HEK293 (cell line): ENCODE data around the gene SYTL1.

Source experiments
- CTCF ChIA-PET: fragments of 350-600 bp; formaldehyde crosslinking; extraction: SDS; loops from one replicate; lab custom pipeline; 2021; ENCODE audit warnings: antibody characterized with exemption; lab: Yijun Ruan, JAX
- POLR2A ChIA-PET: fragments of 300-600 bp; formaldehyde crosslinking; extraction: SDS; loops from one replicate; lab custom pipeline; 2020; ENCODE audit warnings: antibody characterized with exemption, inconsistent platforms; lab: Yijun Ruan, JAX
- H3K27ac ChIP-seq: fragments of 200-500 bp; sonication (Bioruptor generic); 2 replicates; pipeline ENCODE4 v1.5.1; 2014; ENCODE audit warnings: low read depth, low read length, control low read depth, inconsistent platforms; ENCODE audit errors: extremely low read depth
- H3K36me3 ChIP-seq, 2 experiments: fragments of 200-500 bp in 1 of 2; sonication (Bioruptor generic) in 1 of 2; 1 replicate in 1 of 2; 2 replicates in 1 of 2; pipeline ENCODE4 v1.5.1; 2014 to 2017; ENCODE audit warnings: inconsistent platforms in 2 of 2, low read length in 2 of 2; ENCODE audit not compliant: control insufficient read depth in 2 of 2, insufficient read depth in 1 of 2
- H3K4me1 ChIP-seq: fragments of 200-500 bp; sonication (Bioruptor generic); 2 replicates; pipeline ENCODE4 v1.5.1; 2014; ENCODE audit warnings: mild to moderate bottlenecking, low read length, inconsistent platforms; ENCODE audit not compliant: control insufficient read depth, insufficient read depth
- H3K4me3 ChIP-seq: 2 replicates; pipeline ENCODE4 v1.5.1; 2011; ENCODE audit warnings: low read depth, mild to moderate bottlenecking, control low read depth, low read length, moderate library complexity
- H3K9me3 ChIP-seq: fragments of 200-500 bp; sonication (Bioruptor generic); 2 replicates; pipeline ENCODE4 v1.5.1; 2014; ENCODE audit warnings: low read depth, low read length, inconsistent platforms; ENCODE audit not compliant: control insufficient read depth, insufficient read depth
- GLIS1 ChIP-seq: fragments of 450-650 bp; formaldehyde crosslinking; IDR thresholded peaks from 2 replicates; pipeline ENCODE4 v1.5.1; 2016; ENCODE audit warnings: missing biosample characterization, missing genetic modification characterization
- SCRT1 ChIP-seq: fragments of 450-650 bp; formaldehyde crosslinking; IDR thresholded peaks from 2 replicates; pipeline ENCODE4 v1.5.1; 2016; ENCODE audit warnings: missing biosample characterization, missing genetic modification characterization, borderline replicate concordance
- SCRT2 ChIP-seq: fragments of 450-650 bp; formaldehyde crosslinking; IDR thresholded peaks from 2 replicates; pipeline ENCODE4 v1.5.1; 2016; ENCODE audit warnings: missing biosample characterization, missing genetic modification characterization
- YY1 ChIP-seq: fragments of 450-650 bp; formaldehyde crosslinking; IDR thresholded peaks from 2 replicates; pipeline ENCODE4 v1.5.1; 2018; ENCODE audit warnings: missing biosample characterization, missing genetic modification characterization
- ZBTB48 ChIP-seq: fragments of 450-650 bp; formaldehyde crosslinking; IDR thresholded peaks from 2 replicates; pipeline ENCODE4 v1.5.1; 2016; ENCODE audit warnings: missing biosample characterization, missing genetic modification characterization
- ZNF133 ChIP-seq: fragments of 450-650 bp; formaldehyde crosslinking; IDR thresholded peaks from 2 replicates; pipeline ENCODE4 v1.5.1; 2016; ENCODE audit warnings: missing biosample characterization, missing genetic modification characterization
- ZNF341 ChIP-seq: fragments of 450-650 bp; formaldehyde crosslinking; IDR thresholded peaks from 2 replicates; pipeline ENCODE4; 2016; ENCODE audit warnings: low read depth, missing biosample characterization, missing genetic modification characterization
- ZNF473 ChIP-seq: fragments of 450-650 bp; formaldehyde crosslinking; IDR thresholded peaks from 2 replicates; pipeline ENCODE4 v1.5.1; 2017; ENCODE audit warnings: missing biosample characterization, missing genetic modification characterization
- ZNF529 ChIP-seq: fragments of 450-650 bp; formaldehyde crosslinking; IDR thresholded peaks from 2 replicates; pipeline ENCODE4 v1.5.1; 2017; ENCODE audit warnings: missing genetic modification characterization, missing biosample characterization; ENCODE audit not compliant: insufficient replicate concordance
- ZNF660 ChIP-seq: fragments of 450-650 bp; IDR thresholded peaks from 2 replicates; pipeline ENCODE4 v1.5.1; 2018; ENCODE audit warnings: missing biosample characterization, mild to moderate bottlenecking, missing genetic modification characterization
- ZNF701 ChIP-seq: fragments of 450-650 bp; formaldehyde crosslinking; IDR thresholded peaks from 2 replicates; pipeline ENCODE4 v1.5.1; 2016; ENCODE audit warnings: missing biosample characterization, missing genetic modification characterization
- ZNF76 ChIP-seq: fragments of 450-650 bp; formaldehyde crosslinking; IDR thresholded peaks from 2 replicates; pipeline ENCODE4; 2016; ENCODE audit warnings: low read depth, missing biosample characterization, missing genetic modification characterization, borderline replicate concordance
- TF ChIP-seq, protein P1 (sequence below): fragments of 450-650 bp; formaldehyde crosslinking; IDR thresholded peaks from 2 replicates; pipeline ENCODE4 v1.5.1; 2016; ENCODE audit warnings: missing biosample characterization, missing genetic modification characterization
- TF ChIP-seq, protein P2 (sequence below): fragments of 450-650 bp; formaldehyde crosslinking; IDR thresholded peaks from 2 replicates; pipeline ENCODE4 v1.5.1; 2016; ENCODE audit warnings: missing biosample characterization, missing genetic modification characterization
- TF ChIP-seq, protein P3 (sequence below): fragments of 450-650 bp; formaldehyde crosslinking; IDR thresholded peaks from 2 replicates; pipeline ENCODE4 v1.5.1; 2016; ENCODE audit warnings: missing biosample characterization, missing genetic modification characterization
- TF ChIP-seq, protein P4 (sequence below): fragments of 450-650 bp; formaldehyde crosslinking; IDR thresholded peaks from 2 replicates; pipeline ENCODE4 v1.5.1; 2016; ENCODE audit warnings: missing biosample characterization, missing genetic modification characterization

Gene SYTL1

DNA sequence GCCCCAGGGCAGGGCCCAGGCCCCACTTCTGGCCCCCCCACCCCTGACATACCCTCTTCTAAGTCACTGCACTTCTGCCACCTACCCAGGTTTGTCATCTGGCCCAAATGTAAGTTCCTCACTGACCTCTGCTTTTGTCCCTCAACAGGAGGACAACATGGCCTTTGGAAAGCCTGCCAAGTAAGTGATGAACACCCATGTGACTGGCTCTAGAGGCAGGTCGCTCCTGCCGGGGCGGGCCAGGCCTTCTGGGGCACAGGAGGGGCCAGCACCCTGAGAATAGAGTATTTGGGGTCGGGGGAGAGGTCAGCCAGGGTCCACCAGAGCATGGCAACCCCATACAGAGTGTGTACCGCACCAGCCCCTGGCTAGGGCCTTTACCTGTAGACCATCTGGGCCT, 9.9 kb upstream of the SYTL1 start:
- Histone ChIP-seq H3K27ac (no peak overlapping the region), H3K4me3 (no peak overlapping the region), H3K4me1 (no peaks in the 10 kb centered on the region), H3K36me3 (peaks cover 9 to 91% of the 10 kb centered on the region in 2 experiments; a peak in 2 of 3 replicates), H3K9me3 (no peaks in the 10 kb centered on the region)
- POLR2A ChIA-PET: interaction anchor here (1.2 to 1.4 kb wide), 2 partner anchors 9 to 34 kb away, joined by 3 to 8 read pairs; no protein-coding TSS in a partner anchor
- CTCF ChIA-PET: interaction anchor here (0.5 to 4.0 kb wide), 29 partner anchors 8 to 396 kb away, joined by 3 to 39 read pairs (median 7); partner anchors contain the start of genes CD164L2, FCN3, MAP3K6 and SYTL1
- TF ChIP-seq YY1 (tag by site-specific recombination) (no peak), ZNF701 (tag by site-specific recombination) (no peak), ZNF529 (tag by site-specific recombination) (no peak), ZNF133 (tag by site-specific recombination) (no peak), ZNF76 (tag by site-specific recombination) (no peak), ZBTB48 (no peak)
- TF ChIP-seq, protein P1, sequence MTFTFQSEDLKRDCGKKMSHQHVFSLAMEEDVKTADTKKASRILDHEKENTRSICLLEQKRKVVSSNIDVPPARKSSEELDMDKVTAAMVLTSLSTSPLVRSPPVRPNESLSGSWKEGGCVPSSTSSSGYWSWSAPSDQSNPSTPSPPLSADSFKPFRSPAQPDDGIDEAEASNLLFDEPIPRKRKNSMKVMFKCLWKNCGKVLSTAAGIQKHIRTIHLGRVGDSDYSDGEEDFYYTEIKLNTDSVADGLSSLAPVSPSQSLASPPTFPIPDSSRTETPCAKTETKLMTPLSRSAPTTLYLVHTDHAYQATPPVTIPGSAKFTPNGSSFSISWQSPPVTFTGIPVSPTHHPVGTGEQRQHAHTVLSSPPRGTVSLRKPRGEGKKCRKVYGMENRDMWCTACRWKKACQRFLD: no peak

DNA sequence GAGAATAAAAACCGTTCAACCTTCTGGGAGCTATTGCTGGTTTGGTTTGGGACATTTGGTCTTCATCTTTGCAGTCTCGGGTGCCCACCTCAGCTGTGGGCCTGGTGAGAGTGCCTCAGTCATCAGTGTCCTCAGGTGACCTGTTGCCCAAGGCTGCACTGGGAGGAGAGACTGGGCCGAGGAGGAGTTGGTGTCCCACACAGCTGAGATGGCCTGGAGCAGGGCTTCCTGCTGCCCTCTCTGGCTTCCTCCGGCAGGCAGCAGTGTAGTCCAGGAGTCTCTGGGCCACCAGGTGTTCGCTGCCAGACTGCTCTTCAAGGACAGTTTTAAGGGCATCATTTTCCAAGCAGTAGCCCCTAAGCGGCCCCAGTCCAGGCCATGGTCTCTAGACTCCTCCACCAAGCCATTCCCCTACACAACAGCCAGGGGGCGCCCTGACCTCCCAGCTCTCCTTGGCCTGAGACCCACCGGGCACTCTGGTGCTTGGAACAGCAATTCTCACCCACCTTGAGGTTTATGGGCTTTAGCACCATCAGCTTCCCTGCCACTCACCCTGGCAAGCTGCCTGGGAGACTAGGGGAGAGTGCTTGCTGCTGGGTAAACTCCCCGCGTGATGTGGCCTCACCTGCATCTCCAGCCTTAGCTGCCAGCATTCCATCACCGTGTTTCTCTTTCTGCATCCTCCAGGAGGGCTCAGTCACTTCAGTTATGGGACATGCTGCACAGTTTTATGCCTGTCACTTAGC, 9.1 kb upstream of the SYTL1 start:
- TF ChIP-seq GLIS1 (tag by site-specific recombination): peak; percentile 24; the same call in 1 of the 2 replicates
- peak; percentile 66 for TF ChIP-seq ZNF341
- peak; percentile 69; the same call in 1 of the 2 replicates for TF ChIP-seq SCRT1 (tag by site-specific recombination)
- TF ChIP-seq, protein P2, sequence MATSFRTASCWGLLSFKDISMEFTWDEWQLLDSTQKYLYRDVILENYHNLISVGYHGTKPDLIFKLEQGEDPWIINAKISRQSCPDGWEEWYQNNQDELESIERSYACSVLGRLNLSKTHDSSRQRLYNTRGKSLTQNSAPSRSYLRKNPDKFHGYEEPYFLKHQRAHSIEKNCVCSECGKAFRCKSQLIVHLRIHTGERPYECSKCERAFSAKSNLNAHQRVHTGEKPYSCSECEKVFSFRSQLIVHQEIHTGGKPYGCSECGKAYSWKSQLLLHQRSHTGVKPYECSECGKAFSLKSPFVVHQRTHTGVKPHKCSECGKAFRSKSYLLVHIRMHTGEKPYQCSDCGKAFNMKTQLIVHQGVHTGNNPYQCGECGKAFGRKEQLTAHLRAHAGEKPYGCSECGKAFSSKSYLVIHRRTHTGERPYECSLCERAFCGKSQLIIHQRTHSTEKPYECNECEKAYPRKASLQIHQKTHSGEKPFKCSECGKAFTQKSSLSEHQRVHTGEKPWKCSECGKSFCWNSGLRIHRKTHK (tag by site-specific recombination): no peak
- TF ChIP-seq, protein P3, sequence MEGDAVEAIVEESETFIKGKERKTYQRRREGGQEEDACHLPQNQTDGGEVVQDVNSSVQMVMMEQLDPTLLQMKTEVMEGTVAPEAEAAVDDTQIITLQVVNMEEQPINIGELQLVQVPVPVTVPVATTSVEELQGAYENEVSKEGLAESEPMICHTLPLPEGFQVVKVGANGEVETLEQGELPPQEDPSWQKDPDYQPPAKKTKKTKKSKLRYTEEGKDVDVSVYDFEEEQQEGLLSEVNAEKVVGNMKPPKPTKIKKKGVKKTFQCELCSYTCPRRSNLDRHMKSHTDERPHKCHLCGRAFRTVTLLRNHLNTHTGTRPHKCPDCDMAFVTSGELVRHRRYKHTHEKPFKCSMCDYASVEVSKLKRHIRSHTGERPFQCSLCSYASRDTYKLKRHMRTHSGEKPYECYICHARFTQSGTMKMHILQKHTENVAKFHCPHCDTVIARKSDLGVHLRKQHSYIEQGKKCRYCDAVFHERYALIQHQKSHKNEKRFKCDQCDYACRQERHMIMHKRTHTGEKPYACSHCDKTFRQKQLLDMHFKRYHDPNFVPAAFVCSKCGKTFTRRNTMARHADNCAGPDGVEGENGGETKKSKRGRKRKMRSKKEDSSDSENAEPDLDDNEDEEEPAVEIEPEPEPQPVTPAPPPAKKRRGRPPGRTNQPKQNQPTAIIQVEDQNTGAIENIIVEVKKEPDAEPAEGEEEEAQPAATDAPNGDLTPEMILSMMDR: peak; percentile 79
- peak; percentile 36; the same call in 1 of the 2 replicates for TF ChIP-seq ZBTB48
- TF ChIP-seq ZNF473 (tag by site-specific recombination): no peak
- TF ChIP-seq ZNF660 (tag by site-specific recombination): no peak
- TF ChIP-seq SCRT2 (tag by site-specific recombination): peak; percentile 91
- TF ChIP-seq, protein P4, sequence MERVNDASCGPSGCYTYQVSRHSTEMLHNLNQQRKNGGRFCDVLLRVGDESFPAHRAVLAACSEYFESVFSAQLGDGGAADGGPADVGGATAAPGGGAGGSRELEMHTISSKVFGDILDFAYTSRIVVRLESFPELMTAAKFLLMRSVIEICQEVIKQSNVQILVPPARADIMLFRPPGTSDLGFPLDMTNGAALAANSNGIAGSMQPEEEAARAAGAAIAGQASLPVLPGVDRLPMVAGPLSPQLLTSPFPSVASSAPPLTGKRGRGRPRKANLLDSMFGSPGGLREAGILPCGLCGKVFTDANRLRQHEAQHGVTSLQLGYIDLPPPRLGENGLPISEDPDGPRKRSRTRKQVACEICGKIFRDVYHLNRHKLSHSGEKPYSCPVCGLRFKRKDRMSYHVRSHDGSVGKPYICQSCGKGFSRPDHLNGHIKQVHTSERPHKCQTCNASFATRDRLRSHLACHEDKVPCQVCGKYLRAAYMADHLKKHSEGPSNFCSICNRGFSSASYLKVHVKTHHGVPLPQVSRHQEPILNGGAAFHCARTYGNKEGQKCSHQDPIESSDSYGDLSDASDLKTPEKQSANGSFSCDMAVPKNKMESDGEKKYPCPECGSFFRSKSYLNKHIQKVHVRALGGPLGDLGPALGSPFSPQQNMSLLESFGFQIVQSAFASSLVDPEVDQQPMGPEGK: peak; percentile 21; the same call in 1 of the 2 replicates
- Histone ChIP-seq H3K9me3 (no peaks in the 10 kb centered on the region), H3K4me1 (no peaks in the 10 kb centered on the region), H3K36me3 (peaks cover 6 to 87% of the 10 kb centered on the region in 2 experiments; a peak in 2 of 3 replicates), H3K27ac (no peak overlapping the region), H3K4me3 (no peak overlapping the region)
- CTCF ChIA-PET: interaction anchor here (0.5 to 4.0 kb wide), 40 partner anchors 8 to 409 kb away, joined by 3 to 39 read pairs (median 4); partner anchors contain the start of genes CD164L2, FCN3, MAP3K6 and SYTL1
- POLR2A ChIA-PET: interaction anchor here (1.2 to 1.4 kb wide), 2 partner anchors 8 to 33 kb away, joined by 3 to 8 read pairs; no protein-coding TSS in a partner anchor
